SH-SY5Y (cell line): ENCODE data around the gene DSC2.

Source experiments
- GATA2 ChIP-seq: IDR thresholded peaks from 2 replicates; pipeline ENCODE4 v1.6.1; 2011; ENCODE audit warnings: mild to moderate bottlenecking, low read depth, low read length
- GATA3 ChIP-seq: IDR thresholded peaks from 2 replicates; pipeline ENCODE4 v1.6.1; 2011; ENCODE audit warnings: low read depth, mild to moderate bottlenecking, low read length, moderate library complexity

- no peak for TF ChIP-seq GATA3
- TF ChIP-seq GATA2, result no peak
Measured at GRCh38 chr18:31030574-31031278, 71.5 kb downstream of the DSC2 start.
